NK-92 (cell line): ENCODE data around the gene FSD1.
"Not testable (repeated sequence)": the region's sequence is repeated elsewhere in the genome, so short reads cannot be mapped to it uniquely, and the experiment has no call there.

Experiments
- DNase-seq: peaks from one replicate; lab custom pipeline; 2025; ENCODE audit not compliant: unreplicated experiment; lab: John Stamatoyannopoulos, UW

FSD1 gene

DNA sequence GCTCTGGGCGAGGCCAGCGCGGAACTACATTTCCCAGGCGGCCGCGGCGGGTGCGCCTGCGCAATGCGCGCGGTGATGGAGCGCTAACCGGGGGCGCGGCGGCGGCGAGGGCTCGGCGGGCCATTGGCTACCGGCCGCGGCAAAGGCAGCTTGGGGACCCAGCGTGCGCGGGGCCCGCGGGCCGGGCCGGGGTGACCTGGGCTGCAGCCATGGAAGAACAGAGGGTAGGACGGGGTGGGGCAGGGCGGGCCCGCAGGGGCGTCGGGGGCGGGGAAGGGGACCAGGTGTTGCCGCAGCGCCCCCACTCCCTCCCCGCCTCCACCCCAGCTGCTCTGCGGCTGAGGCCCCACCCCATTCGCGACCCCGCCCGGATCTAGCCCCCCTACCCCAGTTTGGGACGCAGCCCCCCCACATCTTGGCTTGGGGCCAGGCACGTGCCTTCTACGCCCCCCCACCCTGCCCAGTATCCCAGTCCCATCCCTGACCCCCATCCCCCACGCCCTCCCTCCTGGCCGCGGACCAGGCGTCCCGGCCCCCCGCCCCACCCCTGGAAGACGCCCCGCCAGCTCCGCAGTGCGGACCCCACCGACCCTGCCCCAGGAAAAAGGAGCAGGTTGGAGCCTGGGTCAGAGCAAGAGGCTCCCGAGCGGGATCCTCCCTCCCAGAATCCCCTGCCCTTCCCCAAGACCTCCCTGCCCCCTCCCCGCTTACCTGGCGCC lies at the start of gene FSD1:
FSD1 (plus strand) TSS at position 61 of the 719 bp plus-strand sequence; CDS start at position 210, 149 bp downstream.
- no peak for DNase-seq

DNA sequence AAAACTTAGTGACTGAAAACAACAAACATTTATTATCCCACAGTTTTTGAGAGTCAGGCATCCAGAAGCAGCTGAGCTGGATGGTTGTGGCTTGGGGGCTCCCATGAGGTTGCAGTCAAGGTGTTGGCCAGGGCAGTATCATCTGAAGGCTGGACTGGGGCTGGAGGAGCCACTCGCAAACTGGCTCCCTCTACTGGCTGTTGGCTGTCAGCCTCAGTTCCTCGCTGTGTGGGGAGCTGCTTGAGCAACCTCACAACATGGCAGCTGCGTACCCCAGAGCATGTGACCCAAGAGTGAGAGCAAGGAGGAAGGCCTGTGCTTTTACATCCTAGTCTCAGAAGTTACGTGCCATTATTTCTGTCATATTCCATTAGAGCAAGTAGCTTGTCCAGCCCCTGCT lies 47.8 kb upstream of the FSD1 start:
- DNase-seq, result no peak

- DNase-seq, result no peak
Observed at GRCh38 chr19:4257025-4257424, 47.4 kb upstream of the FSD1 start.

- DNase-seq, result no peak
Observed at GRCh38 chr19:4258181-4258580, 46.2 kb upstream of the FSD1 start.

- no peak for DNase-seq
Observed at GRCh38 chr19:4260613-4261191, 43.7 kb upstream of the FSD1 start.

DNA sequence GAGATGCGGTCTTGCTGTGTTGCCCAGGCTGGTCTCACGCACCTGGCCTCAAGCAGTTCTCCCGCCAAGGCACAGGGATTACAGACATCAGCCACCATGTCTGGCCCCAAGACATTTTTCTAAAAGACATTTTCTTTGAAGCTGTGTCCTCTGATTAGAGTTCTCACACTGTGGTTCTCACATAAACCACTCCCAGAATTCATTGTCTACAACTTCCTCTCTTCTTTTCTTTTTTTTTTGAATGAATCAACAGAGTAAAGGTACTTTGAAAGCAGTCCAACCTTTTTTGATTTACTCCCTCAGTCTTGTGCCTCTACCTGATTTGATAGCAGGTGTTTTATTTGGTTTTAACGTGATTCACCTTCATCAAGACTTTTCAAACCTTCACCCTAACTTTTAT lies 39.6 kb upstream of the FSD1 start:
- DNase-seq, result no peak

DNA sequence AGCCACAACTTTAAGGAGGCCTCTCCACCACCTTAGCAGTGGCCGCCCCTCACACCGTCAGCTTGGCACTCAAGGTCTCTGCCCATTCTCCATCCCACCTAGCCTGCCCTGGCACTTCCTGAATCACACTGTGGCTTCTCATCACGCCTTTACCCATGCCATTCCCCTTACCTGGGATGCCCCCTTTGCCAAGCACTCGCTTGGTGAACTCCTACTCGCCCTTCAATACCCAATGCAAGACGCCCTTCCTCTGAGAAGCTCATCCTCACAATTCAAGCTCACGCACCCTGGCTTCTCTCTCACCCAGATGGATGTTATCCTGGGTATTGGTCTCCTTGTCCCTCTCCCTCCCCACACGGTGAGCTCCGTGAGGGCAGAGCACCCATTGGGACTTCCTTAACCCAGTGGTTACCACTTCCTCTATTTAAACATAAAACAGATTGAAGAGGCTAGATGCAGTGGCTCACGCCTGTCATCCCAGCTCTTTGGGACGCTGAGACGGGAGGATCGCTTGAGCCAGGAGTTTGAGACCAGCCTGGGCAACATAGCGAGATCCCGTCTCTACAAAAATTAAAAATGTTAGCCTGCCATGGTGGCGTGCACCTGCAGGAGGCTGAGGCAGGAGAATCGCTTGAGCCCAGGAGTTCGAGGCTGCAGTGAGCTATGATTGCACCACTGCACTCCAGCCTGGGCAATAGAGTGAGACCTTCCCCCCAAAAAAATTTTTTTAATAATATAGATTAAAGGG lies 38.0 kb upstream of the FSD1 start:
- no peak for DNase-seq

- DNase-seq, result no peak
Observed at GRCh38 chr19:4267101-4267900, 37.1 kb upstream of the FSD1 start.

GRCh38 chr19:4267901-4268815 lies 36.2 kb upstream of the FSD1 start:
- no peak for DNase-seq

GRCh38 chr19:4268816-4269430 lies 35.5 kb upstream of the FSD1 start:
- DNase-seq, result no peak

GRCh38 chr19:4272894-4273293 lies 31.5 kb upstream of the FSD1 start:
- no peak for DNase-seq

GRCh38 chr19:4274321-4274686 lies 30.1 kb upstream of the FSD1 start:
- DNase-seq, result not testable (repeated sequence)

DNA sequence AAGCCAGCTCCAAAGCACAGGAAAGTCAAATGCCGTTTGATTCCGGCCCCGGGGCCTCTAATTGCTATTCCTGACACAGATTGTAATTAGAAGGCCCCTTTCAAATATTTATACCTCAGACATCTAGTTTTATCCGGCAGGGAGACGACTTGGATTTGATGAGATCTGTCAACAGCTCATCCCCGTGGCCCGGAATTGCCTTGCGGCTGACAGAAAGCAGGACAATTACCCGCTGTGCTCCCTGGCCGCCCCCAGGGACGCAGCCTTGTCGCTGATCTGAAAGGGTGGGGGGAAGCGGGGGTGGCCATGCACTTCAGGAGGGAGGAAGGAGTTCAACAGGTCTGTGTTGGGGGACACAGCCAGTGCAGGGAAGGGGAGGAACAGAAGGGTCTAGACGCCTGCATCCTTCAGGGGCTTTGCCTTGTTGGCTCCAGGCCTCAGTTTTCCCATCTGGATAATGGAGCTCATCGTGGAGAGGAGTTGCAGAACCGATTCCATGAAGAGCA lies 27.2 kb upstream of the FSD1 start:
- no peak for DNase-seq

DNA sequence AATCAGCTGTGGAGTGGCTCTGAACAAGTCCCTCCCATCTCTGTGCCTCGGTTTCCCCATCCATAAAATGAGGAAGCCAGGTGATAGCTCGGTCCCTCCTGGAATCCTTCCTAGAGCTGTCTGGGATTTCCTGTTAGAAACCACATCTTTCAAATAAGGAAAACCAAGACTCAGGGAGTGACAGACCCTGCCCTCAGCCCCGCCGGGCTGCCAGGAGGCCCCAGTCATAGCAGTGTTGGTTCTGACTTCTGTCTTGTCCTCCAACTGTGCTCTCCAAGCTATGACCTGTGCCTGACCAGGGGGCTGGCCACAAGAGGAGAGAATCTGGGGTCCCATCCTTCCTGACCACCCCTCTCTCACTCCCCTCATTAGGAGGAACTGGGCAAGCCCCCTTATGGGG lies 26.4 kb upstream of the FSD1 start:
- DNase-seq, result no peak

- no peak for DNase-seq
Observed at GRCh38 chr19:4278419-4279266, 25.8 kb upstream of the FSD1 start, which contains the start of gene SHD. SHD (plus strand) TSS chr19:4279266; CDS start chr19:4280064, 798 bp downstream.

DNA sequence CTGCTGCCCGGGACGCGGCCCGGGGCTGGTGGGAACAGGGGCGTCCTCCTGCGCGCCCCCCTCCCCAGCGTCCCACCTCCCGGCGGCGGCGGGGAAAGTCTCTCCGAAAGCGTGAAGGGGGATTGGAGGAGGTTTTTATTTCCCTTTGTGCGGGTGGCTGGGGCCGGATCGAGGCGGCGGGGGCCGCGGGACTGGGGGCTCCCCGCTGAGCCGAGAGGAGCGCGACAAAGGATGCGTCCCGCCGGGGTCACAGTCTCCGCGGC lies 25.2 kb upstream of the FSD1 start:
- DNase-seq, result no peak

DNA sequence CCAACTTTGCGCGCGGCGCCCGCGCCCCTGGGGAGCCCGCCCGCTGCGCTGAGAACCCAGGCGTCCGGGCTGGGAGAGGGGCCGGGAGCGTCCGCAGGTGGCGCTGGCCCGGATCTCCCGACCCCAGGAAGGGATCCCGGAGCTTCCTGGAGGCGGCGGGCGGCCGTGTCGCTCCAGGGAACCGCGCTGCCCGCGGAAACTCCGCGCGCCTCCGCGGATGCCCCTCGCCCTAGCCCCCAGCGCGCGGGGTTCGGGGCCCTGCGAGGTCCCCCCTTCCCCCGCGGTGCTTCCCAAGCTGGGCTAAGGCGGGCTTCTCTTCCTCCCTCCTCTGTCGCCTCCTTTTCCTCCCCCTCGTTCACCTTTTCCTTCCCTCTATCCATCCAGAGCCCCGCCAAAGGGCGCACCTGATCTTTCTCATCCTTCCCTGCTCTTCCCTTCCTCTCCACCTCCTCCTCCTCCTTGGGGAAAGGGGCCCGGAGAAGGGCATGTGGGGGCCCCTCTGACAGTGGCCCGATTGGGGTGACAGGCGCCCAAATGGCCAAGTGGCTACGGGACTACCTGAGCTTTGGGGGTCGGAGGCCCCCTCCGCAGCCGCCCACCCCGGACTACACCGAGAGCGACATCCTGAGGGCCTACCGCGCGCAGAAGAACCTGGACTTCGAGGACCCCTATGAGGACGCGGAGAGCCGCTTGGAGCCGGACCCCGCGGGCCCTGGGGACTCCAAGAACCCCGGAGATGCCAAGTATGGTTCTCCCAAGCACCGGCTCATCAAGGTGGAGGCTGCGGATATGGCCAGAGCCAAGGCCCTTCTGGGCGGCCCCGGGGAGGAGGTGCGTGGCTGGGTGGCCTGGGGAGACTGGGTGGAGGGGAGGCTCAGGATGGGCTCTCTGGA lies 24.6 kb upstream of the FSD1 start:
- DNase-seq, result no peak
